Fibroblast of mammary gland (primary cell): Measurements from ENCODE around the gene FGF9.
A peak's percentile ranks its signal among the peaks of the same experiment; 100 is the strongest.

Source experiments
- DNase-seq: peaks from one replicate; pipeline ENCODE4 v3.0.0-alpha.2; 2010; ENCODE audit warnings: low read depth
- H3K4me3 ChIP-seq: 2 replicates; pipeline ENCODE4 v1.5.1; 2011; ENCODE audit warnings: low read depth, mild to moderate bottlenecking, low read length, moderate library complexity; ENCODE audit not compliant: control insufficient read depth
- CTCF ChIP-seq: conservative IDR thresholded peaks from 2 replicates; pipeline ENCODE4 v1.5.1; 2011; ENCODE audit warnings: low read depth, low read length, inconsistent platforms; ENCODE audit not compliant: control insufficient read depth, insufficient read depth

The FGF9 gene

GRCh38 chr13:21673789-21674489, 3.1 kb downstream of the FGF9 start:
- no peak for TF ChIP-seq CTCF
- peak overlapping the region; percentile 25 for H3K4me3 ChIP-seq
- no peak for DNase-seq

- TF ChIP-seq CTCF: no peak
- H3K4me3 ChIP-seq: no peak overlapping the region
- DNase-seq: no peak
Measured at GRCh38 chr13:21674490-21675009, 3.7 kb downstream of the FGF9 start.

GRCh38 chr13:21675095-21675991, 4.5 kb downstream of the FGF9 start:
- TF ChIP-seq CTCF: no peak

GRCh38 chr13:21676611-21677021, 5.7 kb downstream of the FGF9 start:
- no peak for DNase-seq
- TF ChIP-seq CTCF: no peak
- H3K4me3 ChIP-seq: no peak overlapping the region

More at GRCh38 chr13:21675095-21675991, 4.5 kb downstream of the FGF9 start:
- DNase-seq: no peak
- no peak overlapping the region for H3K4me3 ChIP-seq

GRCh38 chr13:21677075-21677623, 6.3 kb downstream of the FGF9 start:
- DNase-seq: no peak
- no peak for TF ChIP-seq CTCF

GRCh38 chr13:21683034-21683733, 12.3 kb downstream of the FGF9 start:
- no peak for TF ChIP-seq CTCF
- H3K4me3 ChIP-seq: no peak overlapping the region
- peak; percentile 73 for DNase-seq

More at GRCh38 chr13:21677075-21677623, 6.3 kb downstream of the FGF9 start:
- no peak overlapping the region for H3K4me3 ChIP-seq
